WTC11 (cell line): ENCODE data around the gene RHOBTB3. TPM values are rescaled to one million over a fixed set of nuclear protein-coding genes. Genes with fewer than 3 reads are reported as not detected.

Experiments used
- ATAC-seq: fragments of 200-7000 bp; cut with Tn5 transposase; 2 replicates; pipeline ENCODE4 v1.10.0; 2021; ENCODE audit warnings: mild to moderate bottlenecking, moderate library complexity
- CTCF ChIA-PET: fragments of 300-600 bp; sonication (Branson Sonifier 250); formaldehyde crosslinking; loops from one replicate; lab custom pipeline; 2021; ENCODE audit warnings: antibody characterized with exemption; lab: Charles Lee
- POLR2A ChIA-PET: fragments of 350-600 bp; sonication (Branson Sonifier 250); formaldehyde crosslinking; loops from one replicate; lab custom pipeline; 2021; ENCODE audit warnings: antibody characterized with exemption; lab: Charles Lee
- DNase-seq: peaks from one replicate; pipeline ENCODE4 v3.0.0; 2021; ENCODE audit warnings: low spot score
- H3K27ac Mint-ChIP-seq: 2 replicates; pipeline ENCODE4 v1.8.0; 2021; ENCODE audit warnings: mixed read lengths
- H3K27me3 Mint-ChIP-seq: 2 replicates; pipeline ENCODE4 v1.8.0; 2021; ENCODE audit warnings: low read depth, mild to moderate bottlenecking, moderate library complexity, mixed read lengths
- H3K36me3 Mint-ChIP-seq: 2 replicates; pipeline ENCODE4 v1.8.0; 2021; ENCODE audit warnings: mixed read lengths
- H3K4me1 Mint-ChIP-seq: 2 replicates; pipeline ENCODE4 v1.8.0; 2022; ENCODE audit warnings: mixed read lengths
- H3K4me3 Mint-ChIP-seq: 2 replicates; pipeline ENCODE4 v1.8.0; 2021; ENCODE audit warnings: mild to moderate bottlenecking, moderate library complexity, mixed read lengths
- H3K9me3 Mint-ChIP-seq: 2 replicates; pipeline ENCODE4 v1.8.0; 2021; ENCODE audit warnings: mixed read lengths
- ATF6 ChIP-seq: sonication (generic); formaldehyde crosslinking; IDR thresholded peaks from 2 replicates; pipeline ENCODE4 v1.8.1; 2023; ENCODE audit warnings: mild to moderate bottlenecking, missing genetic modification reagents
- CREM ChIP-seq: sonication (generic); formaldehyde crosslinking; IDR thresholded peaks from 2 replicates; pipeline ENCODE4 v1.8.1; 2022; ENCODE audit warnings: mild to moderate bottlenecking, missing genetic modification reagents, moderate library complexity
- E2F1 ChIP-seq: sonication (generic); formaldehyde crosslinking; IDR thresholded peaks from 2 replicates; pipeline ENCODE4 v1.8.0; 2022; ENCODE audit warnings: mild to moderate bottlenecking, missing genetic modification reagents
- E2F4 ChIP-seq: sonication (generic); formaldehyde crosslinking; IDR thresholded peaks from 2 replicates; pipeline ENCODE4 v1.8.1; 2022; ENCODE audit warnings: low read depth, mild to moderate bottlenecking, moderate library complexity, missing genetic modification reagents, borderline replicate concordance
- E2F5 ChIP-seq: sonication (generic); formaldehyde crosslinking; IDR thresholded peaks from 2 replicates; pipeline ENCODE4 v1.8.1; 2022; ENCODE audit warnings: mild to moderate bottlenecking, moderate library complexity, missing genetic modification reagents
- ELF4 ChIP-seq: sonication (generic); formaldehyde crosslinking; IDR thresholded peaks from 2 replicates; pipeline ENCODE4 v1.8.1; 2022; ENCODE audit warnings: low read depth, mild to moderate bottlenecking, moderate library complexity, missing genetic modification reagents
- EMX1 ChIP-seq: fragments of 250-450 bp; sonication (Bioruptor Pico); IDR thresholded peaks from 2 replicates; pipeline ENCODE4 v1.8.0; 2021; ENCODE audit warnings: mild to moderate bottlenecking
- HMGA2 ChIP-seq: fragments of 250-450 bp; sonication (Bioruptor Pico); IDR thresholded peaks from 2 replicates; pipeline ENCODE4 v1.4.0; 2021; ENCODE audit warnings: mild to moderate bottlenecking, moderate library complexity
- IRF2 ChIP-seq: sonication (generic); formaldehyde crosslinking; IDR thresholded peaks from 2 replicates; pipeline ENCODE4 v1.8.0; 2022; ENCODE audit warnings: low read depth, missing genetic modification reagents, borderline replicate concordance
- JUN ChIP-seq: sonication (generic); formaldehyde crosslinking; IDR thresholded peaks from 2 replicates; pipeline ENCODE4 v1.8.0; 2023; ENCODE audit warnings: mild to moderate bottlenecking, missing genetic modification reagents
- MXD4 ChIP-seq: fragments of 250-450 bp; sonication (Bioruptor Pico); IDR thresholded peaks from 2 replicates; pipeline ENCODE4 v1.8.0; 2021; ENCODE audit warnings: mild to moderate bottlenecking, moderate library complexity, borderline replicate concordance
- MYBL2 ChIP-seq: sonication (generic); formaldehyde crosslinking; IDR thresholded peaks from 2 replicates; pipeline ENCODE4 v1.8.1; 2023; ENCODE audit warnings: mild to moderate bottlenecking, moderate library complexity, missing genetic modification reagents
- NFE2L1 ChIP-seq: sonication (generic); formaldehyde crosslinking; IDR thresholded peaks from 2 replicates; pipeline ENCODE4 v1.8.1; 2023; ENCODE audit warnings: missing genetic modification reagents
- NR2C2 ChIP-seq: sonication (generic); formaldehyde crosslinking; IDR thresholded peaks from 2 replicates; pipeline ENCODE4 v1.8.0; 2022; ENCODE audit warnings: mild to moderate bottlenecking, missing genetic modification reagents
- RORB ChIP-seq: fragments of 250-450 bp; sonication (Bioruptor Pico); IDR thresholded peaks from 2 replicates; pipeline ENCODE4 v1.9.0; 2021; ENCODE audit warnings: mild to moderate bottlenecking
- SP1 ChIP-seq: sonication (generic); formaldehyde crosslinking; conservative IDR thresholded peaks from 2 replicates; pipeline ENCODE4 v1.8.1; 2022; ENCODE audit warnings: missing genetic modification reagents
- USF1 ChIP-seq: sonication (generic); formaldehyde crosslinking; IDR thresholded peaks from 2 replicates; pipeline ENCODE4 v1.8.0; 2022; ENCODE audit warnings: mild to moderate bottlenecking, missing genetic modification reagents
- ZBTB21 ChIP-seq: sonication (generic); formaldehyde crosslinking; IDR thresholded peaks from 2 replicates; pipeline ENCODE4 v1.8.1; 2023; ENCODE audit warnings: mild to moderate bottlenecking, missing genetic modification reagents, borderline replicate concordance
- ZNF121 ChIP-seq: sonication (generic); formaldehyde crosslinking; IDR thresholded peaks from 2 replicates; pipeline ENCODE4 v1.8.0; 2023; ENCODE audit warnings: missing genetic modification reagents
- ZNF232 ChIP-seq: sonication (generic); formaldehyde crosslinking; IDR thresholded peaks from 2 replicates; pipeline ENCODE4 v1.8.0; 2022; ENCODE audit warnings: mild to moderate bottlenecking, missing genetic modification reagents
- ZNF317 ChIP-seq: sonication (generic); formaldehyde crosslinking; IDR thresholded peaks from 2 replicates; pipeline ENCODE4 v1.8.1; 2023; ENCODE audit warnings: low read depth, mild to moderate bottlenecking, moderate library complexity, missing genetic modification reagents, borderline replicate concordance
- ZNF396 ChIP-seq: fragments of 250-450 bp; sonication (Bioruptor Pico); IDR thresholded peaks from 2 replicates; pipeline ENCODE4 v1.8.0; 2021; ENCODE audit warnings: mild to moderate bottlenecking, moderate library complexity, borderline replicate concordance
- total RNA-seq: library from RNA; stranded (reverse); gene quantifications from 3 replicates; pipeline ENCODE4 v1.2.3, GENCODE V29; 2021
- TF ChIP-seq, protein P1 (sequence below): sonication (generic); formaldehyde crosslinking; IDR thresholded peaks from 2 replicates; pipeline ENCODE4 v1.8.1; 2023; ENCODE audit warnings: mild to moderate bottlenecking, missing genetic modification reagents, moderate library complexity
- TF ChIP-seq, protein P2 (sequence below): sonication (generic); formaldehyde crosslinking; IDR thresholded peaks from 2 replicates; pipeline ENCODE4 v1.8.0; 2022; ENCODE audit warnings: missing genetic modification reagents
- TF ChIP-seq, protein P3 (sequence below): fragments of 250-450 bp; sonication (Bioruptor Pico); IDR thresholded peaks from 2 replicates; pipeline ENCODE4 v1.9.0; 2021; ENCODE audit warnings: mild to moderate bottlenecking

The RHOBTB3 gene
- total RNA-seq, 1 experiment from 2014 or later: 13.8 TPM

GRCh38 chr5:95794070-95794516, 63.0 kb downstream of the RHOBTB3 start:
- TF ChIP-seq ELF4 (CRISPR knock-in tag) (no peak), E2F5 (CRISPR knock-in tag) (no peak), NR2C2 (CRISPR knock-in tag) (no peak), ZNF317 (CRISPR knock-in tag) (no peak), E2F4 (no peak), MXD4 (CRISPR knock-in tag) (no peak)
- Mint-ChIP-seq H3K27ac (no peak overlapping the region; the same call in 1 of the 2 replicates), H3K4me3 (no peak overlapping the region), H3K4me1 (no peaks in the 10 kb centered on the region), H3K9me3 (no peaks in the 10 kb centered on the region), H3K27me3 (no peaks in the 10 kb centered on the region), H3K36me3 (no peaks in the 10 kb centered on the region)
- DNase-seq (no peak), ATAC-seq (no peak)
- POLR2A ChIA-PET: no interaction called here
- CTCF ChIA-PET: no interaction called here

GRCh38 chr5:95797301-95797700, 66.2 kb downstream of the RHOBTB3 start:
- POLR2A ChIA-PET: no interaction called here
- peaks cover 4% of the 10 kb centered on the region; the same call in 1 of the 2 replicates for H3K9me3 Mint-ChIP-seq
- H3K4me1 Mint-ChIP-seq: no peaks in the 10 kb centered on the region
- no peak overlapping the region for H3K27ac Mint-ChIP-seq
- TF ChIP-seq ZBTB21 (CRISPR knock-in tag): no peak
- TF ChIP-seq ATF6: no peak
- TF ChIP-seq NFE2L1 (CRISPR knock-in tag): no peak
- TF ChIP-seq MXD4 (CRISPR knock-in tag): no peak
- TF ChIP-seq EMX1 (CRISPR knock-in tag): no peak
- TF ChIP-seq RORB: no peak
- TF ChIP-seq, protein P1, sequence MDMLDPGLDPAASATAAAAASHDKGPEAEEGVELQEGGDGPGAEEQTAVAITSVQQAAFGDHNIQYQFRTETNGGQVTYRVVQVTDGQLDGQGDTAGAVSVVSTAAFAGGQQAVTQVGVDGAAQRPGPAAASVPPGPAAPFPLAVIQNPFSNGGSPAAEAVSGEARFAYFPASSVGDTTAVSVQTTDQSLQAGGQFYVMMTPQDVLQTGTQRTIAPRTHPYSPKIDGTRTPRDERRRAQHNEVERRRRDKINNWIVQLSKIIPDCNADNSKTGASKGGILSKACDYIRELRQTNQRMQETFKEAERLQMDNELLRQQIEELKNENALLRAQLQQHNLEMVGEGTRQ: no peak
- no peak for TF ChIP-seq JUN (CRISPR knock-in tag)
- TF ChIP-seq ZNF396 (CRISPR knock-in tag): no peak
- TF ChIP-seq HMGA2 (CRISPR knock-in tag): no peak
- TF ChIP-seq CREM: no peak
- no peak for TF ChIP-seq USF1
- no peak for TF ChIP-seq IRF2 (CRISPR knock-in tag)
- TF ChIP-seq ZNF232 (CRISPR knock-in tag): no peak
- TF ChIP-seq SP1 (CRISPR knock-in tag): no peak
- TF ChIP-seq, protein P2, sequence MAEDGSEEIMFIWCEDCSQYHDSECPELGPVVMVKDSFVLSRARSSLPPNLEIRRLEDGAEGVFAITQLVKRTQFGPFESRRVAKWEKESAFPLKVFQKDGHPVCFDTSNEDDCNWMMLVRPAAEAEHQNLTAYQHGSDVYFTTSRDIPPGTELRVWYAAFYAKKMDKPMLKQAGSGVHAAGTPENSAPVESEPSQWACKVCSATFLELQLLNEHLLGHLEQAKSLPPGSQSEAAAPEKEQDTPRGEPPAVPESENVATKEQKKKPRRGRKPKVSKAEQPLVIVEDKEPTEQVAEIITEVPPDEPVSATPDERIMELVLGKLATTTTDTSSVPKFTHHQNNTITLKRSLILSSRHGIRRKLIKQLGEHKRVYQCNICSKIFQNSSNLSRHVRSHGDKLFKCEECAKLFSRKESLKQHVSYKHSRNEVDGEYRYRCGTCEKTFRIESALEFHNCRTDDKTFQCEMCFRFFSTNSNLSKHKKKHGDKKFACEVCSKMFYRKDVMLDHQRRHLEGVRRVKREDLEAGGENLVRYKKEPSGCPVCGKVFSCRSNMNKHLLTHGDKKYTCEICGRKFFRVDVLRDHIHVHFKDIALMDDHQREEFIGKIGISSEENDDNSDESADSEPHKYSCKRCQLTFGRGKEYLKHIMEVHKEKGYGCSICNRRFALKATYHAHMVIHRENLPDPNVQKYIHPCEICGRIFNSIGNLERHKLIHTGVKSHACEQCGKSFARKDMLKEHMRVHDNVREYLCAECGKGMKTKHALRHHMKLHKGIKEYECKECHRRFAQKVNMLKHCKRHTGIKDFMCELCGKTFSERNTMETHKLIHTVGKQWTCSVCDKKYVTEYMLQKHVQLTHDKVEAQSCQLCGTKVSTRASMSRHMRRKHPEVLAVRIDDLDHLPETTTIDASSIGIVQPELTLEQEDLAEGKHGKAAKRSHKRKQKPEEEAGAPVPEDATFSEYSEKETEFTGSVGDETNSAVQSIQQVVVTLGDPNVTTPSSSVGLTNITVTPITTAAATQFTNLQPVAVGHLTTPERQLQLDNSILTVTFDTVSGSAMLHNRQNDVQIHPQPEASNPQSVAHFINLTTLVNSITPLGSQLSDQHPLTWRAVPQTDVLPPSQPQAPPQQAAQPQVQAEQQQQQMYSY (CRISPR knock-in tag): no peak
- no peak for TF ChIP-seq MYBL2
- TF ChIP-seq, protein P3, sequence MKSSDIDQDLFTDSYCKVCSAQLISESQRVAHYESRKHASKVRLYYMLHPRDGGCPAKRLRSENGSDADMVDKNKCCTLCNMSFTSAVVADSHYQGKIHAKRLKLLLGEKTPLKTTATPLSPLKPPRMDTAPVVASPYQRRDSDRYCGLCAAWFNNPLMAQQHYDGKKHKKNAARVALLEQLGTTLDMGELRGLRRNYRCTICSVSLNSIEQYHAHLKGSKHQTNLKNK (CRISPR knock-in tag): no peak
- no peak for TF ChIP-seq E2F1 (CRISPR knock-in tag)
- no peak for TF ChIP-seq ZNF121 (CRISPR knock-in tag)
- no peak overlapping the region for H3K4me3 Mint-ChIP-seq
- no peak for ATAC-seq
- no peaks in the 10 kb centered on the region for H3K27me3 Mint-ChIP-seq
- CTCF ChIA-PET: interaction anchor here (1.1 kb wide), 1 partner anchor 16 kb away, joined by 3 read pairs; no protein-coding TSS in a partner anchor
- no peaks in the 10 kb centered on the region for H3K36me3 Mint-ChIP-seq
- no peak for DNase-seq
